Smooth muscle cell (in vitro differentiated cells): ENCODE measurements around the gene FYN. TPM values are rescaled to one million over a fixed set of nuclear protein-coding genes. Genes with fewer than 3 reads are reported as not detected.

ENCODE experiments used
- DNase-seq: peaks from one replicate; lab custom pipeline; 2025; ENCODE audit not compliant: unreplicated experiment; lab: John Stamatoyannopoulos, UW
- H2AFZ ChIP-seq: fragments of 200-600 bp; sonication (generic); 2 replicates; pipeline ENCODE4 v1.6.0; 2016; ENCODE audit warnings: antibody characterized with exemption, low read depth, mild to moderate bottlenecking
- H3F3A ChIP-seq: fragments of 200-600 bp; sonication (generic); 2 replicates; pipeline ENCODE4 v1.6.0; 2017; ENCODE audit warnings: antibody characterized with exemption, low read depth
- H3K27ac ChIP-seq: fragments of 200-600 bp; sonication (generic); 2 replicates; pipeline ENCODE4 v1.5.1; 2016; ENCODE audit warnings: low read depth, mild to moderate bottlenecking
- H3K27me3 ChIP-seq: fragments of 200-600 bp; sonication (generic); 2 replicates; pipeline ENCODE4 v1.6.1; 2016; ENCODE audit warnings: low read depth, mild to moderate bottlenecking
- H3K36me3 ChIP-seq: fragments of 200-600 bp; sonication (generic); 2 replicates; pipeline ENCODE4 v1.5.1; 2016; ENCODE audit warnings: low read depth
- H3K4me1 ChIP-seq: fragments of 200-600 bp; sonication (generic); 2 replicates; pipeline ENCODE4 v1.5.1; 2016; ENCODE audit warnings: low read depth
- H3K4me2 ChIP-seq: fragments of 200-600 bp; sonication (generic); 2 replicates; pipeline ENCODE4 v1.6.0; 2016; ENCODE audit warnings: mild to moderate bottlenecking
- H3K4me3 ChIP-seq: fragments of 200-600 bp; sonication (generic); 2 replicates; pipeline ENCODE4 v1.5.1; 2016; ENCODE audit warnings: mild to moderate bottlenecking
- H3K79me2 ChIP-seq: fragments of 200-600 bp; sonication (generic); 2 replicates; pipeline ENCODE4 v1.6.0; 2016; ENCODE audit warnings: low read depth, mild to moderate bottlenecking
- H3K9ac ChIP-seq: fragments of 200-600 bp; sonication (generic); 2 replicates; pipeline ENCODE4 v1.6.0; 2016; ENCODE audit warnings: low read depth
- H3K9me3 ChIP-seq: fragments of 200-600 bp; sonication (generic); replicated peaks from 2 replicates; pipeline ENCODE4 v1.5.1; 2016; ENCODE audit warnings: low read depth
- H4K20me1 ChIP-seq: fragments of 200-600 bp; sonication (generic); 2 replicates; pipeline ENCODE4 v1.6.0; 2016; ENCODE audit warnings: low read depth
- CTCF ChIP-seq: fragments of 200-600 bp; sonication (generic); IDR thresholded peaks from 2 replicates; pipeline ENCODE4 v1.5.1; 2017; ENCODE audit warnings: borderline replicate concordance, mild to moderate bottlenecking, antibody characterized with exemption; ENCODE audit not compliant: insufficient read depth, poor library complexity, severe bottlenecking
- WGBS: methylation state at CpG from one replicate; pipeline ENCODE4 v1.1.7; 2016; ENCODE audit warnings: low lambda C conversion rate; 5-methylcytosine and 5-hydroxymethylcytosine counted together
- polyA plus RNA-seq: library from polyadenylated mRNA; unstranded; fragments of >200 nt; fragmentation: Nextera tagmentation; extraction: Ambion mirVana; gene quantifications from 2 replicates; pipeline ENCODE4 v1.2.1, GENCODE V29; 2016
- total RNA-seq: library from RNA; depleted of rRNA; stranded (reverse); fragments of >200 nt; gene quantifications from 2 replicates; pipeline ENCODE4 v1.2.3, GENCODE V29; 2014

FYN gene
- total and polyA plus RNA-seq, 2 experiments from 2014 or later: 110 to 138 TPM

- H3K79me2 ChIP-seq: peaks cover 21% of the 10 kb centered on the region
- H3F3A ChIP-seq: peaks cover 20% of the 10 kb centered on the region
- no peak overlapping the region for H3K4me3 ChIP-seq
- 92% methylated on average over 5 of the region's 5 CpGs for WGBS
- peaks cover 18% of the 10 kb centered on the region for H4K20me1 ChIP-seq
- TF ChIP-seq CTCF: no peak
- DNase-seq: no peak
- no peaks in the 10 kb centered on the region for H3K27me3 ChIP-seq
- no peak overlapping the region for H2AFZ ChIP-seq
- no peak overlapping the region for H3K9ac ChIP-seq
- H3K9me3 ChIP-seq: no peaks in the 10 kb centered on the region
- H3K4me1 ChIP-seq: peaks cover 8% of the 10 kb centered on the region
- H3K36me3 ChIP-seq: no peaks in the 10 kb centered on the region
- H3K4me2 ChIP-seq: no peak overlapping the region
- H3K27ac ChIP-seq: peak overlapping the region; percentile 71
Observed at GRCh38 chr6:111782192-111782809, 91.0 kb downstream of the FYN start.

- H3K36me3 ChIP-seq: no peaks in the 10 kb centered on the region
- peaks cover 16% of the 10 kb centered on the region for H3K4me1 ChIP-seq
- peaks cover 26% of the 10 kb centered on the region for H3F3A ChIP-seq
- H3K79me2 ChIP-seq: peaks cover 19% of the 10 kb centered on the region
- H3K4me2 ChIP-seq: peak overlapping the region; percentile 65
- TF ChIP-seq CTCF: no peak
- H3K27me3 ChIP-seq: no peaks in the 10 kb centered on the region
- no peak overlapping the region for H2AFZ ChIP-seq
- H3K9me3 ChIP-seq: no peaks in the 10 kb centered on the region
- DNase-seq: no peak
- WGBS: 47% methylated on average over 11 of the region's 11 CpGs
- H4K20me1 ChIP-seq: peaks cover 25% of the 10 kb centered on the region
- peak overlapping the region; percentile 11 for H3K9ac ChIP-seq
- no peak overlapping the region for H3K4me3 ChIP-seq
- H3K27ac ChIP-seq: peak overlapping the region; percentile 71
Observed at GRCh38 chr6:111781041-111781708, 92.1 kb downstream of the FYN start.

- WGBS: 67% methylated on average over 5 of the region's 5 CpGs
- Histone ChIP-seq H3K36me3 (no peaks in the 10 kb centered on the region), H4K20me1 (peaks cover 26% of the 10 kb centered on the region), H3K27me3 (no peaks in the 10 kb centered on the region), H3K79me2 (peaks cover 18% of the 10 kb centered on the region), H3K9me3 (no peaks in the 10 kb centered on the region), H3K9ac (peak overlapping the region; percentile 31), H3K4me3 (no peak overlapping the region), H3K4me1 (peaks cover 24% of the 10 kb centered on the region), H3K27ac (peak overlapping the region; percentile 71), H3K4me2 (peak overlapping the region; percentile 65), H2AFZ (no peak overlapping the region), H3F3A (peaks cover 26% of the 10 kb centered on the region)
- no peak for DNase-seq
- no peak for TF ChIP-seq CTCF
Observed at GRCh38 chr6:111780393-111780792, 92.9 kb downstream of the FYN start.

- no peak for DNase-seq
- 92% methylated on average over 2 of the region's 2 CpGs for WGBS
- Histone ChIP-seq H3K36me3 (no peaks in the 10 kb centered on the region), H2AFZ (no peak overlapping the region), H3K27ac (no peak overlapping the region), H3K9ac (no peak overlapping the region), H3F3A (peaks cover 19% of the 10 kb centered on the region), H3K4me3 (no peak overlapping the region), H4K20me1 (peaks cover 32% of the 10 kb centered on the region), H3K4me1 (peaks cover 26% of the 10 kb centered on the region), H3K27me3 (no peaks in the 10 kb centered on the region), H3K9me3 (no peaks in the 10 kb centered on the region), H3K79me2 (peaks cover 11% of the 10 kb centered on the region), H3K4me2 (no peak overlapping the region)
- TF ChIP-seq CTCF: no peak
Observed at GRCh38 chr6:111779660-111780059, 93.6 kb downstream of the FYN start.
